ELF-1 (cell line): ENCODE measurements around the gene EPB41L5.
A peak's percentile ranks its signal among the peaks of the same experiment; 100 is the strongest.
"Not testable (repeated sequence)": the region's sequence is repeated elsewhere in the genome, so short reads cannot be mapped to it uniquely, and the experiment has no call there.

Experiments
- DNase-seq: peaks from one replicate; pipeline ENCODE4 v3.0.0-alpha.2; 2016; ENCODE audit warnings: low read depth, low spot score

Gene EPB41L5

GRCh38 chr2:120029672-120030640, 17.1 kb downstream of the EPB41L5 start:
- DNase-seq = peak; percentile 61

DNA sequence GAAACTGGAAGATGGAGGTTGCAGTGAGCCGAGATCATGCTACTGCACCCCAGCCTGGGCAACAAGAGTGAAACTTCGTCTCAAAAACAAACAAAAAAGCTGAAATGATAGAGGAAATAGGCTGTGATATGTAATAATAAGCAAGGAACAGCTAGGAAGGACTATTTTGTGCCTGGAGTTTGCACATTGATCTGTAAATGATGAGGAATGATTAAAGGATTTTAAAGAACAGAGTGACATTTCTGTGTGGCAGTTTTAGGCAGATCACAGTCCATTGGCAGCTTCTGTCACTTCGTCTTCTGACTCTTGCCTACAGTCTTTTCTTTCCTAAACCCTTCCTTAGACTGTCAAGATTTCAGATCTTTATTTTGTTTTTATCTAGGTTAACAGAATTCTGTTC, 19.4 kb downstream of the EPB41L5 start:
- DNase-seq = no peak

GRCh38 chr2:120034027-120034426, 21.1 kb downstream of the EPB41L5 start:
- DNase-seq = no peak

DNA sequence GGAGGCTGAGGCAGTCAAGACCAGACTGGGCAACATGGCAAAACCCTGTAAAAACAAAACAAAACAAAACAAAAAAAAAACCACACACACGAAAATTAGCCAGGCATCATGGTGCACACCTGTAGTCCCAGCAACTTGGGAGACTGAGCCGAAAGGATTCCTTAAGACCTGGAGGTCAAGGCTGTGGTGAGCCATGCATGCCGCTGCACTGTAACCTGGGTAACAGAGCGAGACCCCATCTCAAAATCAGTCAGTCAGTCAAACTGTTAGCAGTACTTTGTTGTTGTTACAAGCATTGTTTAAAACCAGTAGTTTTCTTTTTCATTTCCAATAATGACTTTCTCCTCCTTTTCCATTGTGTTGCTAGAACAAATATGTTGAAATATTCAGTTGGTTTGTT, 21.7 kb downstream of the EPB41L5 start:
- no peak for DNase-seq

GRCh38 chr2:120036145-120036544, 23.3 kb downstream of the EPB41L5 start:
- DNase-seq = no peak

GRCh38 chr2:120037995-120038541, 25.2 kb downstream of the EPB41L5 start:
- no peak for DNase-seq

- DNase-seq = no peak
Measured at GRCh38 chr2:120042359-120042758, 29.5 kb downstream of the EPB41L5 start.

DNA sequence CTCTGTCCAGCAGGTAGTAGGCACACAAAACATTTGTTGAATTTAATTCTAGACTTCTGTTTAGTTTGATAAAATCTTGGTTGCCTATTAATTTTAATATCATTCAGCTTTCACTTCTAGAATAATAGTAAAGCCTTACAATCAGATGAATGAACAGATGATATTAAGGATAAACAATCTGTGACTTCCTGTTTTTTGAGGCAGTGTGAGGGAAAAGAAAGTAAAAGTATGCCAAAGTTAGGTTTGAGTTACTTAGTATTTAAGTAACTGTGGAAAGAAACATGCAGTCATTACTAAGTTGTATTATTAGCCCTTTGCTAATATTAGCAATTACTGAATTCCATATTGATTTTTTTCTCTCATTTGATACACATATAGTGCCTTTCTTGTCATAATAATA, 31.5 kb downstream of the EPB41L5 start:
- no peak for DNase-seq

DNA sequence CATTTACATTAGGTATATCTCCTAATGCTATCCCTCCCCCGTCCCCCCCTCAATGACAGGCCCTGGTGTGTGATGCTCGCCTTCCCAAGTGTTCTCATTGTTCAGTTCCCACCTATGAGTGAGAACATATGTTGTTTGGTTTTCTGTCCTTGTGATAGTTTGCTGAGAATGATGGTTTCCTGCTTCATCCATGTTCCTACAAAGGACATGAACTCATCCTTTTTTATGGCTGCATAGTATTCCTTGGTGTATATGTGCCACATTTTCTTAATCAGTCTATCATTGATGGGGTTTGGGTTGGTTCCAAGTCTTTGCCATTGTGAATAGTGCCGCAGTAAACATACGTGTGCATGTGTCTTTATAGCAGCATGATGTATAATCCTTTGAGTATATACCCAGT, 32.9 kb downstream of the EPB41L5 start:
- DNase-seq = not testable (repeated sequence)

GRCh38 chr2:120046252-120046651, 33.4 kb downstream of the EPB41L5 start:
- not testable (repeated sequence) for DNase-seq

DNA sequence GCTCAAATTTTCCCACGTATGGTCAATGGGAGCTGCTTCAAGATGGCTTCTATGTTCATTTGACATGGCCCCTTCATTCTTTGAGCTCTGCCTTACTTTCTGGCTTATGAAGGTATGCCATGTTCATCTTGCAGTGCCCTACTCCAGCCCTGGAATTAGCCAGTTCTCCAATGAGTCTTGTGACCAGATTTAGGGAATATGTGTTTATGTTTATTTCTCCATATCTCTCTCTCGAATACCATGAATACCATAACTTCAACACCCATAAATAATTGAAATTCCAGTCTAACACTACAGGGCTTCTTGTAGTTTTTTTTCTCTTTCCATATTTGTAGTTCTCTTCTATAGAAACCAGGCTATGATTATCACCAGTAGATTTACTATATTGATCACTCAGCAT, 39.7 kb downstream of the EPB41L5 start:
- DNase-seq = no peak

DNA sequence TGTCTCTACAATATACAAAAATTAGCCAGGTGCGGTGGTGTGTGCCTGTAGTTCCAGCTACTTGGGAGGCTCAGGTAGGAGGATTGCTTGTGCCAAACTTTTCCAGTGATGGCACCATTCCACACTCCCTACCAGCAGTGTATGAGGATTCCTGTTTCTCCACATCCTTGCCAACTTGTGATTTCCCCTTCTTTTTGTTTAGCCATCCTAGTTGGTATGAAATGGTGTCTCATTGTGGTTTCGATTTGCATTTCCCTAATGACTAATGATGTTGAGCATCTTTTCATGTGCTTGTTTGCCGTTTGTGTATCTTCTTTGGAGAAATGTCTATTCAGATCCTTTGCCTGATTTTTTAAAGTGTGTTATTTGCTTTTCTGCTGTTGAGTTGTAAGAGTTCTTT, 41.0 kb downstream of the EPB41L5 start:
- DNase-seq = no peak

DNA sequence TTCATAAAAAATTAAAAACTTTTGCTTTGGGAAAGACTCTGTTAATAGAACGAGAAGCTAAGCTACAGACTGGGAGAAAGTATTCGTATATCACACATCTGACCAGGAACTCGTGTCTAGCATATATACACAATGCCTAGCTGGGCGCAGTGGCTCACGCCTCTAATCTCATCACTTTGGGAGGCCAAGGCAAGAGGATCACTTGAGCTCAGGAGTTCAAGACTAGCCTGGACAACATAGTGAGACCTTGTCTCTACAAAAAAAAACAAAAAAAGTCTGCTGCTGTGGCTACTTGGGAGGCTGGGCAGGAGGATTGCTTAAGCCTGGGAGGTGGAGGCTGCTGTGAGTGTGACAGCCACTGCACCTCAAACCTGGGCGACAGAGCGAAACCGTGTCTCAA, 46.6 kb downstream of the EPB41L5 start:
- no peak for DNase-seq

- no peak for DNase-seq
Measured at GRCh38 chr2:120060088-120060623, 47.3 kb downstream of the EPB41L5 start.

DNA sequence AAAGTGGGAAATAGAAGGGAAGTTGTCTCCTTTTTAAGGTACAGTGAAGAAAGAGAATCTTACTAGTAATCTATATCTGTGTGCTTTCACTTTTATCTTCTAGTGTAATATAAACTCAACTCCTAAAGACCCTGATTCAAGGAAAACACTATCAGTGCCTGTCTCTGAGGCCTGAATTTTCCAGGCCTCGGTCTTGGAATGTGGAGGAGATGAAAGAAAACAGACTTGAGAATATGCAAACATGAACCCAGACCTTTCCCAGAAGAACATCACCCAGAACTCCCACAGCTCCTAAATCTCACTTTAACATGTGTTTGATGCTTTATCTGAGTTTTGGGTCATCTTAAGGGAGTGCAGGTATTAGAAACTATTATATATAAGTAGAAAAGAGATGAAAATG, 51.8 kb downstream of the EPB41L5 start:
- peak; percentile 28 for DNase-seq

- no peak for DNase-seq
Measured at GRCh38 chr2:120066800-120067547, 54.1 kb downstream of the EPB41L5 start.

GRCh38 chr2:120068040-120068658, 55.3 kb downstream of the EPB41L5 start:
- peak; percentile 62 for DNase-seq

GRCh38 chr2:120075545-120075944, 62.7 kb downstream of the EPB41L5 start:
- DNase-seq = no peak

DNA sequence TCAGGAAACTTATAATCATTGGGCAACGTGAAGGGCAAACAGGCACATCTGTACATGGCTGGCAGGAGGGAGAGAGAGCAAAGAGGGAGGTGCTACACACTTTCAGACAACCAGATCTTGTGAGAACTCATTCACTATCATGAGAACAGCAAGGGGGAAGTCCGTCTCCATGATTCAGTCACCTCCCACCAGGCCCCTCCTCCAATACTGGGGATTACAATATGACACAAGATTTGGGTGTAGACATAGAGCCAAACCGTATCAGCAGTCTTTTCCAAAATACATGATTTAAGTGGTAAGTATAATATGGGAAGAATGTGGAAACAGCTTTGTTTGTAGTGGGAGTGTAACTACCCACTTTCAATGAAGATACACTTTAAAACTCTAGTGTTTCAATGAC, 65.0 kb downstream of the EPB41L5 start:
- no peak for DNase-seq

GRCh38 chr2:120079647-120080046, 66.8 kb downstream of the EPB41L5 start:
- no peak for DNase-seq

DNA sequence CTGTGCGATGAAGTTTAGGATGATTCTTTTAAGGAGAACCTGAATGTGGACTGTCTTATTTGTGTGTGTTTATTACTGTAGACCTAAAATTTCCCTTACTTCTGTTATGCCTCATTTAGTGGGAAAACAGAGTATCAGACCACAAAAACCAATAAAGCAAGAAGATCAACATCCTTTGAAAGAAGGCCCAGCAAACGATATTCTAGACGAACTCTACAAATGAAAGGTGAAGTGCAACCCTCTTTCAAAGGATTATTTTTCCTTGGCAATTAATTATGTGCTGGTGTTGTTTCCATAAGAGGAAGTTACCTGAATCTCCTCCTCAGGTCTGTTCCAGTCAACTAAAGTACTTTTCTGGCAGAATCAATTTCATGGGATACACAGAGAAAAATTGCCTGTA, 78.6 kb downstream of the EPB41L5 start:
- DNase-seq = no peak

GRCh38 chr2:120094795-120095194, 81.9 kb downstream of the EPB41L5 start:
- no peak for DNase-seq
